Measurements from ENCODE around the gene ODAD2. TPM values are rescaled to one million over a fixed set of nuclear protein-coding genes. Genes with fewer than 3 reads are reported as not detected.

Gene ODAD2
- total and polyA plus RNA-seq, 2 donors (not counting 3 experiments of a cell fraction or from before 2014, with no cell fraction given) = 1.1 to 4.4 TPM

DNA sequence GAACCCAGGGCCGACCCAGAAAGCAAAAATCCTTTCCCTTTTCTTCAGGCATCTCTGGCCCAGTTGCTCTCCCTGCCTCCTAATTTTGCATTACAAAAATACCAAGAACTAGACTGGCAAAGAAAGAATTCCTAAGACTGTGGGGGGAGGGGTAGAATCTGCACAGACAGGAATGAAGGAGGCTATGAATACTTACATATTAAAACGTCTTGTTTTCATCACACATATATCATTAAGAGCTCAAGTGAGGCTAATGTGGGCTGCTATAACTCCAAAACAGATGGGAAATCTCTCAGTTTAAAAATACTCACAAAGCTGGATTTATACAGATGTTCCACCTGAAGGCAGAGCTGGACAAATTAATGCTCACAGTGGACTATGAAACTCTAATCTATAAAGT lies 224.0 kb downstream of the ODAD2 start:
- TF ChIP-seq GATA2 (IDR thresholded peaks at IDR 0.05; ENCODE audit: insufficient read depth, insufficient read length, low read depth, low read length) (no peak), POLR2AphosphoS5 (IDR thresholded peaks at IDR 0.05; ENCODE audit: insufficient read depth, low read depth, low read length) (no peak), POLR2A (IDR thresholded peaks at IDR 0.05; ENCODE audit: low read depth, low read length) (no peak)
- intact Hi-C loops (cut with micrococcal nuclease) = no loop called here
- peaks cover 1 to 18% of the 10 kb centered on the region in 2 experiments for H3K27me3 ChIP-seq (ENCODE audit: control insufficient read depth in 2 of 2, insufficient read depth in 2 of 2, low read length in 2 of 2)
- H2AFZ ChIP-seq (ENCODE audit: low read depth, low read length) = no peak overlapping the region
- ChIA-PET CTCF (interaction anchor here (1.2 kb wide), 1 partner anchor 9 kb away, joined by 3 read pairs; no protein-coding TSS in a partner anchor), POLR2A (no interaction called here)
- no peak overlapping the region for H3K27ac ChIP-seq (ENCODE audit: insufficient read depth, low read depth, low read length)
- DNase-seq (ENCODE audit: low read depth, low spot score) = no peak
- H3K9me3 ChIP-seq (replicated peaks; ENCODE audit: control insufficient read depth, insufficient read depth, low read length) = no peaks in the 10 kb centered on the region
- H3K4me2 ChIP-seq (ENCODE audit: insufficient read depth, low read length) = no peak overlapping the region
- H3K79me2 ChIP-seq (ENCODE audit: control insufficient read depth, insufficient read depth, low read length) = no peaks in the 10 kb centered on the region
- H3K4me3 ChIP-seq (replicated peaks in 1 of 3; ENCODE audit: insufficient read depth in 1 of 3, low read depth in 1 of 3, low read length in 3 of 3) = no peak overlapping the region
- H3K4me1 ChIP-seq (ENCODE audit: control insufficient read depth, extremely low read depth, insufficient read depth, low read length) = no peaks in the 10 kb centered on the region
- FAIRE-seq = no peak
- H3K9ac ChIP-seq (replicated peaks; ENCODE audit: extremely low read depth, insufficient read depth, low read length) = no peak overlapping the region
- dilution Hi-C loops (cut with MboI; ENCODE audit: extremely low pct_ligation_motif_present, low sequenced_read_pairs) = no loop called here
- BruUV-seq (replicated peaks) = no TSS peak
- H3K9me1 ChIP-seq (replicated peaks; ENCODE audit: control insufficient read depth, extremely low read depth, insufficient read depth, low read length) = no peaks in the 10 kb centered on the region
- H3K36me3 ChIP-seq (ENCODE audit: control insufficient read depth in 2 of 2, extremely low read depth in 1 of 2, insufficient read depth in 2 of 2, low read length in 2 of 2) = no peaks in the 10 kb centered on the region
- H4K20me1 ChIP-seq (replicated peaks; ENCODE audit: control insufficient read depth, extremely low read depth, insufficient read depth, low read length) = no peaks in the 10 kb centered on the region

DNA sequence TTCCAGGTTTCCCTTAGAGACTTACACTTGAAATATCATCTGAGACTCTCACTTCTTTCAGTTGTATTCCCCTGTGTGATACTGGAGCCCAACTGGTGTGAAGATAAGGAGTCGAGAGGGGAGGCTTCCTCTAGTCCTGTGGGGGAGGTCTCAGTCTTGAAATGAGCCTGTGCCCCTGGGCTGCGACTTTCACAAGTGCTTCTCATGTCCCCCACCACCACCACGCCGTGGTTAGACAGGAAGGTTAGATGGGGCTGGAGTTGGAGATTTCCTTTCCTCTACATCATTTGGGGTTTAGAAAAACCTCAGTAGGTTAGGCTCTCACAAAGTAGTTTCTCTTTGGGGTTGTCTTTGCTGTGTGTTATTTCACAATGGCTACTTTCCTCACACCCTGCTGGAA lies 227.6 kb downstream of the ODAD2 start:
- intact Hi-C loops (cut with micrococcal nuclease) = no loop called here
- TF ChIP-seq CTCF (IDR thresholded peaks at IDR 0.05; ENCODE audit: extremely low read depth in 1 of 2, insufficient read depth in 1 of 2, low read depth in 1 of 2, low read length in 2 of 2) = no peak
- TF ChIP-seq FOS (IDR thresholded peaks at IDR 0.05; ENCODE audit: borderline replicate concordance, insufficient read depth, low read length) = no peak
- TF ChIP-seq JUN (IDR thresholded peaks at IDR 0.05; ENCODE audit: borderline replicate concordance, insufficient read depth, insufficient read length, low read depth) = no peak
- no peak for TF ChIP-seq EZH2 (IDR thresholded peaks at IDR 0.05; ENCODE audit: borderline replicate concordance, low read depth, low read length, severe bottlenecking)
- TF ChIP-seq POLR2A (IDR thresholded peaks at IDR 0.05; ENCODE audit: low read depth, low read length) = no peak
- TF ChIP-seq MYC (IDR thresholded peaks at IDR 0.05; ENCODE audit: low read depth, low read length) = no peak
- TF ChIP-seq GATA2 (IDR thresholded peaks at IDR 0.05; ENCODE audit: insufficient read depth, insufficient read length, low read depth, low read length) = no peak
- no peak for TF ChIP-seq POLR2AphosphoS5 (IDR thresholded peaks at IDR 0.05; ENCODE audit: insufficient read depth, low read depth, low read length)
- TF ChIP-seq, protein P1, sequence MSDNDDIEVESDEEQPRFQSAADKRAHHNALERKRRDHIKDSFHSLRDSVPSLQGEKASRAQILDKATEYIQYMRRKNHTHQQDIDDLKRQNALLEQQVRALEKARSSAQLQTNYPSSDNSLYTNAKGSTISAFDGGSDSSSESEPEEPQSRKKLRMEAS (IDR thresholded peaks at IDR 0.05; ENCODE audit: insufficient read depth, insufficient read length) = no peak
- POLR2A ChIA-PET = no interaction called here
- no peaks in the 10 kb centered on the region for H3K79me2 ChIP-seq (ENCODE audit: control insufficient read depth, insufficient read depth, low read length)
- H4K20me1 ChIP-seq (replicated peaks; ENCODE audit: control insufficient read depth, extremely low read depth, insufficient read depth, low read length) = no peaks in the 10 kb centered on the region
- DNase-seq (ENCODE audit: low read depth, low spot score) (no peak), FAIRE-seq (no peak)
- H3K27me3 ChIP-seq (ENCODE audit: control insufficient read depth in 2 of 2, insufficient read depth in 2 of 2, low read length in 2 of 2) = peaks cover 4 to 15% of the 10 kb centered on the region in 2 experiments
- H2AFZ ChIP-seq (ENCODE audit: low read depth, low read length) = no peak overlapping the region
- H3K27ac ChIP-seq (ENCODE audit: insufficient read depth, low read depth, low read length) = no peak overlapping the region
- dilution Hi-C loops (cut with MboI; ENCODE audit: extremely low pct_ligation_motif_present, low sequenced_read_pairs) = no loop called here
- no peaks in the 10 kb centered on the region for H3K9me1 ChIP-seq (replicated peaks; ENCODE audit: control insufficient read depth, extremely low read depth, insufficient read depth, low read length)
- H3K4me3 ChIP-seq (replicated peaks in 1 of 3; ENCODE audit: insufficient read depth in 1 of 3, low read depth in 1 of 3, low read length in 3 of 3) = no peak overlapping the region
- H3K4me1 ChIP-seq (ENCODE audit: control insufficient read depth, extremely low read depth, insufficient read depth, low read length) = no peaks in the 10 kb centered on the region
- no peak overlapping the region for H3K9ac ChIP-seq (replicated peaks; ENCODE audit: extremely low read depth, insufficient read depth, low read length)
- H3K4me2 ChIP-seq (ENCODE audit: insufficient read depth, low read length) = no peak overlapping the region
- H3K9me3 ChIP-seq (replicated peaks; ENCODE audit: control insufficient read depth, insufficient read depth, low read length) = no peaks in the 10 kb centered on the region
- BruUV-seq (replicated peaks) = no TSS peak
- CTCF ChIA-PET = no interaction called here
- no peaks in the 10 kb centered on the region for H3K36me3 ChIP-seq (ENCODE audit: control insufficient read depth in 2 of 2, extremely low read depth in 1 of 2, insufficient read depth in 2 of 2, low read length in 2 of 2)
